ENCODE results near the gene RAD52.

RAD52 gene

GRCh38 chr12:867905-868304, 81.6 kb downstream of the RAD52 start:
- Histone ChIP-seq H2AFZ (ENCODE audit: low read length) (no peak overlapping the region), H3K4me1 (ENCODE audit: low read length) (peaks cover 21% of the 10 kb centered on the region), H3K9me2 (replicated peaks; ENCODE audit: insufficient read depth, low read length) (no peaks in the 10 kb centered on the region), H3K4me2 (ENCODE audit: low read depth, low read length) (no peak overlapping the region), H4K20me1 (ENCODE audit: insufficient read depth, low read length) (no peaks in the 10 kb centered on the region), H3K4me3 (ENCODE audit: low read length) (no peak overlapping the region), H3K27ac (ENCODE audit: low read length) (no peak overlapping the region), H3K27me3 (replicated peaks; ENCODE audit: insufficient read depth, low read length) (no peaks in the 10 kb centered on the region), H3K79me2 (ENCODE audit: low read length) (no peaks in the 10 kb centered on the region), H3K9me3 (replicated peaks; ENCODE audit: insufficient read depth, low read length) (no peaks in the 10 kb centered on the region), H3F3A (ENCODE audit: insufficient read depth, low read length) (peaks cover 12% of the 10 kb centered on the region; the same call in 1 of the 2 replicates), H3K36me3 (replicated peaks; ENCODE audit: insufficient read depth, low read length) (no peaks in the 10 kb centered on the region), H3K9ac (ENCODE audit: low read length) (no peak overlapping the region)
- no peak for DNase-seq
- TF ChIP-seq CTCF (IDR thresholded peaks at IDR 0.05; ENCODE audit: low read length) (no peak), EZH2 (optimal IDR thresholded peaks at IDR 0.05; ENCODE audit: low read depth, low read length) (no peak), EZH2phosphoT487 (IDR thresholded peaks at IDR 0.05; ENCODE audit: low read length) (no peak)

GRCh38 chr12:865614-866013, 83.9 kb downstream of the RAD52 start:
- Histone ChIP-seq H3K79me2 (ENCODE audit: low read length) (no peaks in the 10 kb centered on the region), H3K36me3 (replicated peaks; ENCODE audit: insufficient read depth, low read length) (no peaks in the 10 kb centered on the region; the same call in 1 of the 2 replicates), H3K9me3 (replicated peaks; ENCODE audit: insufficient read depth, low read length) (no peaks in the 10 kb centered on the region), H3K9ac (ENCODE audit: low read length) (no peak overlapping the region), H3K4me1 (ENCODE audit: low read length) (peaks cover 12% of the 10 kb centered on the region), H4K20me1 (ENCODE audit: insufficient read depth, low read length) (no peaks in the 10 kb centered on the region), H3K9me2 (replicated peaks; ENCODE audit: insufficient read depth, low read length) (no peaks in the 10 kb centered on the region), H3K27me3 (replicated peaks; ENCODE audit: insufficient read depth, low read length) (no peaks in the 10 kb centered on the region), H3K4me3 (ENCODE audit: low read length) (no peak overlapping the region), H3F3A (ENCODE audit: insufficient read depth, low read length) (peaks cover 10% of the 10 kb centered on the region; the same call in 1 of the 2 replicates), H3K27ac (ENCODE audit: low read length) (no peak overlapping the region), H2AFZ (ENCODE audit: low read length) (no peak overlapping the region), H3K4me2 (ENCODE audit: low read depth, low read length) (no peak overlapping the region)
- no peak for DNase-seq
- TF ChIP-seq CTCF (IDR thresholded peaks at IDR 0.05; ENCODE audit: low read length) (no peak), EZH2 (optimal IDR thresholded peaks at IDR 0.05; ENCODE audit: low read depth, low read length) (no peak)

GRCh38 chr12:863285-863684, 86.2 kb downstream of the RAD52 start:
- H3K9me2 ChIP-seq (replicated peaks; ENCODE audit: insufficient read depth, low read length) = no peaks in the 10 kb centered on the region
- no peaks in the 10 kb centered on the region for H3K27me3 ChIP-seq (replicated peaks; ENCODE audit: insufficient read depth, low read length)
- no peaks in the 10 kb centered on the region for H3K79me2 ChIP-seq (ENCODE audit: low read length)
- no peak overlapping the region for H2AFZ ChIP-seq (ENCODE audit: low read length)
- TF ChIP-seq CTCF (IDR thresholded peaks at IDR 0.05; ENCODE audit: low read length) = no peak
- TF ChIP-seq EZH2 (optimal IDR thresholded peaks at IDR 0.05; ENCODE audit: low read depth, low read length) = no peak
- no peak for TF ChIP-seq EZH2phosphoT487 (IDR thresholded peaks at IDR 0.05; ENCODE audit: low read length)
- H3F3A ChIP-seq (ENCODE audit: insufficient read depth, low read length) = no peaks in the 10 kb centered on the region
- no peaks in the 10 kb centered on the region for H3K4me1 ChIP-seq (ENCODE audit: low read length)
- no peak for DNase-seq
- no peak overlapping the region for H3K4me2 ChIP-seq (ENCODE audit: low read depth, low read length)
- no peaks in the 10 kb centered on the region; the same call in 1 of the 2 replicates for H3K36me3 ChIP-seq (replicated peaks; ENCODE audit: insufficient read depth, low read length)
- no peak overlapping the region for H3K27ac ChIP-seq (ENCODE audit: low read length)
- no peaks in the 10 kb centered on the region for H3K9me3 ChIP-seq (replicated peaks; ENCODE audit: insufficient read depth, low read length)
- H4K20me1 ChIP-seq (ENCODE audit: insufficient read depth, low read length) = no peaks in the 10 kb centered on the region
- H3K4me3 ChIP-seq (ENCODE audit: low read length) = no peak overlapping the region
- no peak overlapping the region for H3K9ac ChIP-seq (ENCODE audit: low read length)
